Ascending aorta (tissue), 2 donors: ENCODE data around the gene RBM19. TPM values are rescaled to one million over a fixed set of nuclear protein-coding genes. Genes with fewer than 3 reads are reported as not detected.

Source experiments
- DNase-seq, 2 donors: peaks; one replicate each; pipeline ENCODE4 v3.0.0-alpha.2; 2019; ENCODE audit warnings: low spot score in 2 of 2
- H3K27ac ChIP-seq, 2 donors: fragments of 200-600 bp; sonication (generic); one replicate each; pipeline ENCODE4 v1.5.1; 2016 to 2017; ENCODE audit warnings: mild to moderate bottlenecking in 1 of 2
- H3K27me3 ChIP-seq: fragments of 200-600 bp; sonication (generic); one replicate; pipeline ENCODE4 v1.5.1; 2017
- H3K36me3 ChIP-seq, 2 donors: fragments of 200-600 bp; sonication (generic); one replicate each; pipeline ENCODE4 v1.5.1; 2016
- H3K4me1 ChIP-seq, 2 donors: fragments of 200-600 bp; sonication (generic); one replicate each; pipeline ENCODE4 v1.5.1; 2016 to 2017; ENCODE audit warnings: mild to moderate bottlenecking in 1 of 2
- H3K4me3 ChIP-seq, 2 donors: fragments of 200-600 bp; sonication (generic); one replicate each; pipeline ENCODE4 v1.5.1; 2016 to 2017; ENCODE audit warnings: mild to moderate bottlenecking in 1 of 2
- H3K9me3 ChIP-seq, 2 donors: fragments of 200-600 bp; sonication (generic); one replicate each; pipeline ENCODE4 v1.5.1; 2016
- intact Hi-C: fragments of 100-400 bp; cut with DNase I; formaldehyde crosslinking; loops from one replicate; pipeline ENCODE4 v1.15.1; 2023
- total RNA-seq: library from RNA; depleted of rRNA; stranded (reverse); fragments of >200 nt; gene quantifications from one replicate; pipeline ENCODE4 v1.1.0, GENCODE V29; 2016
- TF ChIP-seq, protein P1 (sequence below), 3 experiments: fragments of 200-600 bp in 2 of 3; fragments of 450-650 bp in 1 of 3; sonication (generic) in 2 of 3; IDR thresholded peaks; one replicate each; pipeline ENCODE4 v1.5.1; 2016 to 2019; ENCODE audit warnings: antibody characterized with exemption in 3 of 3, mild to moderate bottlenecking in 1 of 3, moderate library complexity in 1 of 3

RBM19 gene
- total RNA-seq, 1 donor from 2014 or later = 22.8 TPM

DNA sequence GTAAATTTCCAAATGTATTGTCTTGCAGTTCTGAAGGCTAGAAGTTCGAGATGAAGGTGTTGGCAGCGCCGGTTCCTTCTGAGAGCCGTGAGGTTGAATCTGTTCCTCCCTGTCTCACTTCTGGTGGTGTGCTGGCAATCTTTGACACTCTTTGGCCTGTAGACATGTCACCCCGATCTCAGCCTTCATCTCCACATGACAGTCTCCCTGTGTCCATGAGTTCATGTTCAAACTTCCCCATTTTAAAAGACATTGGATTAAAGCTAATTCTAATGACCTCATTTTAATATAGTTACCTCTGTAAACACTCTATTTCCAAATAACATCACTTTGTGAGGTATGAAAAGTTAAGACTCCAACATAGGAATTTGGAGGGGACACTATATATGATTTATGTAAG lies 4.1 kb upstream of the RBM19 start:
- Histone ChIP-seq H3K27ac (no peak overlapping the region), H3K36me3 (no peaks in the 10 kb centered on the region), H3K9me3 (no peaks in the 10 kb centered on the region), H3K4me3 (no peak overlapping the region), H3K4me1 (peaks cover 0 to 5% of the 10 kb centered on the region in 2 donors), H3K27me3 (no peaks in the 10 kb centered on the region)
- DNase-seq = no peak
- intact Hi-C loops = no loop called here
- TF ChIP-seq, protein P1, sequence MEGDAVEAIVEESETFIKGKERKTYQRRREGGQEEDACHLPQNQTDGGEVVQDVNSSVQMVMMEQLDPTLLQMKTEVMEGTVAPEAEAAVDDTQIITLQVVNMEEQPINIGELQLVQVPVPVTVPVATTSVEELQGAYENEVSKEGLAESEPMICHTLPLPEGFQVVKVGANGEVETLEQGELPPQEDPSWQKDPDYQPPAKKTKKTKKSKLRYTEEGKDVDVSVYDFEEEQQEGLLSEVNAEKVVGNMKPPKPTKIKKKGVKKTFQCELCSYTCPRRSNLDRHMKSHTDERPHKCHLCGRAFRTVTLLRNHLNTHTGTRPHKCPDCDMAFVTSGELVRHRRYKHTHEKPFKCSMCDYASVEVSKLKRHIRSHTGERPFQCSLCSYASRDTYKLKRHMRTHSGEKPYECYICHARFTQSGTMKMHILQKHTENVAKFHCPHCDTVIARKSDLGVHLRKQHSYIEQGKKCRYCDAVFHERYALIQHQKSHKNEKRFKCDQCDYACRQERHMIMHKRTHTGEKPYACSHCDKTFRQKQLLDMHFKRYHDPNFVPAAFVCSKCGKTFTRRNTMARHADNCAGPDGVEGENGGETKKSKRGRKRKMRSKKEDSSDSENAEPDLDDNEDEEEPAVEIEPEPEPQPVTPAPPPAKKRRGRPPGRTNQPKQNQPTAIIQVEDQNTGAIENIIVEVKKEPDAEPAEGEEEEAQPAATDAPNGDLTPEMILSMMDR (IDR thresholded peaks at IDR 0.05) = no peak

DNA sequence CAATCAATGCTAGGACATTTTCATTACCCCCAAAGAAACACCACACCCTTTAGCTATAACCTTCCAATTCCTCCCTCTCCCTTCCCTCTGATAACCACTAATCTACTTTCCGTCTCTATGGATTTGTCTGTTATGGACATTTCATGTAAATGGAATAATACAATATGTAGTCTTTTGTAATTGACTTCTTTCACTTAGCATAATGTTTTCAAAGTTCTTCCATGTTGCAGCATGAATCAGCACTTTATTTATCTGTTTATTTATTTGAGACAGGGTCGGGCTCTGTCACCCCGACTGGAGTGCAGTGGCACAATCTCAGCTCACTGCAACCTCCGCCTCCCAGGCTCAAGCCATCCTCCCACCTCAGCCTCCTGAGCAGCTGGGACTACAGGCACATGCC lies 1.2 kb upstream of the RBM19 start:
- no peak overlapping the region for H3K4me3 ChIP-seq
- TF ChIP-seq, protein P1 (IDR thresholded peaks at IDR 0.05) = no peak
- H3K27ac ChIP-seq = no peak overlapping the region
- H3K4me1 ChIP-seq = peaks cover 0 to 6% of the 10 kb centered on the region in 2 donors
- peaks cover 0 to under 1% of the 10 kb centered on the region in 2 donors for H3K36me3 ChIP-seq
- intact Hi-C loops = loop anchor here (2.0 to 10.0 kb wide), 3 partner anchors 540 to 783 kb away; partner anchors contain the start of genes DDX54, PLBD2 and RITA1
- H3K27me3 ChIP-seq = no peaks in the 10 kb centered on the region
- no peak for DNase-seq
- no peaks in the 10 kb centered on the region for H3K9me3 ChIP-seq

DNA sequence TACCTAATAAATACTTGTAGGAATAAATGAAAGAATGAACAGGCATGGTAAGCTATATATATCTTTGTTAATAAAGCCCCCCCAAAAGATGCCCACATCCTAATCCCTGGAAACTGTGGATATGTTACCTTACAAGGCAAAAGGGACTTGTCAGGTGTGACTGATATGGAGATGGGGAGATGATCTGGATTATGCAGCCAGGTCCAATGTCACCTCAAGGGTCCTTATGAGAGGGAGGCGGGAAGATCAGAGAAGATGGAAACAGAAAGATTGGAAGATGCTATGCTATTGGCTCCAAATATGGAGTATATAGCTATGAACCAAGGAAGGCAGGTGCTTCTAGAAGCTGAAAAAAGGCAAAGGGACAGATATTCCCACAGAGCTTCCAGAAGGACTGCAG lies 3.4 kb downstream of the RBM19 start:
- TF ChIP-seq, protein P1 (IDR thresholded peaks at IDR 0.05) = no peak
- intact Hi-C loops = loop anchor here (10.0 kb wide), 1 partner anchor 778 kb away; the partner anchor contains the start of genes DDX54 and RITA1
- Histone ChIP-seq H3K4me3 (no peak overlapping the region), H3K9me3 (no peaks in the 10 kb centered on the region), H3K36me3 (peaks cover 44% of the 10 kb centered on the region in 2 donors), H3K27ac (no peak overlapping the region), H3K27me3 (no peaks in the 10 kb centered on the region), H3K4me1 (peaks cover 0 to 6% of the 10 kb centered on the region in 2 donors)
- no peak for DNase-seq

DNA sequence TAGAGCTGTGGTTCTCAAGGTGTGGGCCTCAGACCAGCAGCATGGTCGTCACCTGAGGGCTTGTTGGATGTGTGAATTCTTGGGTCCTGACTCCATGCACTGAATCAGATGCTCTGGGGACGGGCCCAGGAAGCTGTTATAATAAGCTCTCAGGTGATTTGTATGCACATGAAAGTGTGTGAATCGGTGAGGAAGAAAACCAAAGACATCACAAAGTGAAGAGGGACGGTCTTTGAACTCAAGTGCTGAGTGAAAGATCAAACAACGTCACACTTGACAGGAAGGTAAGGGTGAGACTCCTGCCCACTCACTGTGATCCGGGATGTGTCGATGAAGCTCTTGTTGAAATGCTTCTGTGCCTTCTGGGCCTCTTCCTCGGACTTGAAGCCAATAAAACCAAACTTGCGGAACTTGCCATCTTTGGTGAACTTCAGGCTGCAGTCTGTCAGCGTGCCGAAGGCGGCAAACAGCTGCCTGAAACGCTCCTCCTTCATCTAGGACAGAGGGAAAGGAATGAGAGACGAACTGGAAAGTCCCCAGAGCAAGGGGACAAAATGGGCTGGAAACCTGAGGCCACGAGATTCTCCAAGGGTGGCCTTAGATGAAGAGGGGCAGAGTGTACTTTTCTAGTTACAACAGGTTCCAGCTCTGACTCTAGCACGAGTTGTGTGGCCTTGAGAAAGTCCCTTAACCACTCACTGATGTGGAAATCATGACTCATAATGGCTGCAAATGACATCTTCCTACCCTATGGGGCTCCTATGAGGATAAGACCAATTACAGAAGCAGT lies 4.0 kb downstream of the RBM19 start:
- no peaks in the 10 kb centered on the region for H3K9me3 ChIP-seq
- H3K27ac ChIP-seq = no peak overlapping the region
- intact Hi-C loops = loop anchor here (10.0 kb wide), 1 partner anchor 777 kb away; the partner anchor contains the start of genes DDX54 and RITA1
- H3K27me3 ChIP-seq = no peaks in the 10 kb centered on the region
- no peak for DNase-seq
- H3K4me3 ChIP-seq = no peak overlapping the region
- peaks cover 0 to 6% of the 10 kb centered on the region in 2 donors for H3K4me1 ChIP-seq
- TF ChIP-seq, protein P1 (IDR thresholded peaks at IDR 0.05) = no peak
- H3K36me3 ChIP-seq = peaks cover 47 to 50% of the 10 kb centered on the region in 2 donors

DNA sequence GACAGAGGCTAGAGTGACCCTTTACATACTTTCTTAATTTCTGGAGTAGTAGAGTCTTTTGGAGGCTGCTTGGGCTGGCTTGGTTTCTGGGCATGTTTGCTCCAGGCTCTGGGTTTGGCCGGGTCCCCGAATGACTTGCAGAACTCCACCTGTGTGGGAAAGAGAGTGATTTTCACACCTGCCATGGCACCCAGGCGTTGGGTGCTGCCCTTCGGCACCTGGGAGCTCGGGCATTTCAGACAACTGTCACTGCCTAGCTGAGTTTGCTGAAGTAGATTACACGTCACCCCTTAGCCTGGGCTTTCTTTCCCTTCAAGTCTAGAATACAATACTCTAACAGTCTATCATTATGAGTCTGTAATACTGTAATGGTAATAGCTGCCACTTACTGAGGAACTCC lies 6.1 kb downstream of the RBM19 start:
- TF ChIP-seq, protein P1 (IDR thresholded peaks at IDR 0.05) = no peak
- no peaks in the 10 kb centered on the region for H3K4me1 ChIP-seq
- no peak overlapping the region for H3K27ac ChIP-seq
- no peak overlapping the region for H3K4me3 ChIP-seq
- peaks cover 55 to 69% of the 10 kb centered on the region in 2 donors for H3K36me3 ChIP-seq
- DNase-seq = no peak
- intact Hi-C loops = loop anchor here (10.0 kb wide), 1 partner anchor 775 kb away; the partner anchor contains the start of genes DDX54 and RITA1
- no peaks in the 10 kb centered on the region for H3K9me3 ChIP-seq
- H3K27me3 ChIP-seq = no peaks in the 10 kb centered on the region
